Right kidney (tissue), 1 donor: ENCODE data around the gene SMOC1.
"Not testable (repeated sequence)": the region's sequence is repeated elsewhere in the genome, so short reads cannot be mapped to it uniquely, and the experiment has no call there.

Source experiments
- DNase-seq: peaks from one replicate; pipeline ENCODE4 v3.0.0-alpha.2; 2016

The SMOC1 gene

DNA sequence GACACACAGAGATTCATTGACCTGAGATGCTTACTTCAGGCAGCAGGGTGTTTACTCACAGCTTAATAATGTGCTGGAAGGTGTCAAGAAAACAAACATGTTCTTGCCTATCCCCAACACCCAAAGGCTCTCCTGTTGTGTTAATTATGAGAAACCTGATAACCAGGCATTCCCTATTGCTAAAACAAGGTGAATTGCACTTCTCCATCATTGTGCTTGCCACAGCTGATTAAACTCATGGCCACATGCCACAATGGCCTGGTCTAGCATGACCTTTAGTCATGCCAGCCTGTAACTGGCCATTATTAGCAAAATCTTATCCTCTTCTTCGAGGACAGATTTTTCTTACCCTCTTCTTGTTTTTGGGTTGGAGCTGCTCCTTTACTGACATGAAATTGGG, 21.4 kb downstream of the SMOC1 start:
- no peak for DNase-seq

DNA sequence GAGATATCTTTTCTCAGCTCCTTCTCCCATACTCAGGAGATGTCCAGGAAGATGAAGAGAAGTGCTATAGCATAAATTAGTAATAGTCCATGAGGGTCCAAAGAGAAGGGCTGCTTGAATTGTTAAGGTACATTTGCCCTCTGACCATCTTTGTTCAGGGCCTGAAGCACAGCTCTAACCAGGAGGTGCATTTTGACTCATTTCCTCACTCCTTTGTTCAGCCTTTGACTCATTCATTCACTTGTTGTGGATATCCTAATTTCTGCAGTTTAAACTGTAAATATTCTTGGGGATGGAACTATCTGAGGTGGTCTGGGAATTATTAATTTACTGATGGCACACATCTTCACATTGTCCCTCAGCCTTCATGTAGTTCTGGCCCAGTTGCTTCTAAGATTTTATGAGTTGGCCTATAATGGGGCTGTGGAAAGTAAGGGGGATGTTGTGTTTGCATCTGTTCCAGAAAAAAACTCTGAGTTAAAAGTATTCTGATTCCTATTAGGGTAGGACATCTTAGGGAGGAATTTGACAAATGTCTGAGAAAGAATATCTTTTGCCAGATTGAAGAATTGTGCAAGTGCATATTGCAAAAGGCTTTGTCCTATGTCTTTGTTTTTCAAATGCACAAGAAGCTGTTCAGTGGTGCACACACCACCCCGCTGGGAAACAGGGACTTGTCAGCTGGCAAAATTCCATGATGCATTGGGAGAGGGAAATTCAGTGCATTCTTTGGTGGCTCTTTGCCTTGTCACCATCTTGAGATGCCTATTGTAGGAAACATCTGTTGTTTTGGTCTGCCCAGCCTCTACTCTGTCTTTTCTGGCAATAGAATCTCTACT, 22.1 kb downstream of the SMOC1 start:
- no peak for DNase-seq

DNA sequence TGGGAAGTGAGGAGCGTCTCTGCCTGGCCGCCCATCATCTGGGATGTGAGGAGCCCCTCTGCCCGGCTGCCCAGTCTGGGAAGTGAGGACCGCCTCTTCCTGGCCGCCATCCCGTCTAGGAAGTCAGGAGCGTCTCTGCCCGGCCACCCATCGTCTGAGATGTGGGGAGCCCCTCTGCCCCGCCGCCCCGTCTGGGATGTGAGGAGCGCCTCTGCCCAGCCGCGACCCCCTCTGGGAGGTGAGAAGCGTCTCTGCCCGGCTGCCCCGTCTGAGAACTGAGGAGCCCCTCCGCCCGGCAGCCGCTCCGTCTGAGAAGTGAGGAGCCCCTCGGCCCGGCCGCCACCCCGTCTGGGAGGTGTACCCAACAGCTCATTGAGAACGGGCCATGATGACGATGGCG, 23.8 kb downstream of the SMOC1 start:
- not testable (repeated sequence) for DNase-seq

DNA sequence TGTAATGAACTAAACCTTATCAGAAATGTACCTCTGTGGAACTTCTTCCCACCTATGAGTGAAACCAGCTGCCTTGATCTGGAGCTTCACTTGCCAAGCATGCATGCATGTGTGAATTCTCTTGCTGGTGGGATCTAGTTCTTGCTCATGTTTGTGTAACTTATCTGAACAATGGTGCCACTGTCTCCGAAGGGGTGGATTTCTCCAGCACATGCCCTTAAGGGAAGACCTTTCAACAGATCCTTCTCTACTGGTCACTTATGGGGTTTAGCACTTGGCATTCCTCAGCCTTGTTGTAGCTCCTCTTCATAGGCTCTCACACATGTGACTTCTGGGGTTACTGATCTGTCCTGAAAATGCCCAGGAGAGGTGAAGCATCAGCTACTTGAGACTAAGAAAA, 25.0 kb downstream of the SMOC1 start:
- no peak for DNase-seq

DNA sequence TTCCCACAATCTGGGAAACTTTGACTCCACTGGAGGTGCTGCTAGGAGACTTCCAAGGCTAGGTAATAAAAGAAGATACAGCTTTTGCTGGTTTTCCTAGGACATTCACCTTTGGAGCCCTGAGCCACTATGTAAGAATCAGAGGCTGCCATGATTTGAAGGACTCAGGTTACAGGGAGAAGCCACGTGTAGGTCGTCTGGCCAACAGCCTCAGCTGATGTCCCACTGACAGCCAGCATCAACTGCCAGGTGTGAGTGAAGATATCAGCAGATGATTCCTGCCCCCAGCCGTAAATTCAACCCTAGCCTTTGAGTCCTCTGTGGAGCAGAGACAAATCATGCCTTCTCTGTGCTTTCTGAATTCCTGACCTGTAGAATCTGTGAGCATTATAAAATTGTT, 27.0 kb downstream of the SMOC1 start:
- DNase-seq: no peak

DNA sequence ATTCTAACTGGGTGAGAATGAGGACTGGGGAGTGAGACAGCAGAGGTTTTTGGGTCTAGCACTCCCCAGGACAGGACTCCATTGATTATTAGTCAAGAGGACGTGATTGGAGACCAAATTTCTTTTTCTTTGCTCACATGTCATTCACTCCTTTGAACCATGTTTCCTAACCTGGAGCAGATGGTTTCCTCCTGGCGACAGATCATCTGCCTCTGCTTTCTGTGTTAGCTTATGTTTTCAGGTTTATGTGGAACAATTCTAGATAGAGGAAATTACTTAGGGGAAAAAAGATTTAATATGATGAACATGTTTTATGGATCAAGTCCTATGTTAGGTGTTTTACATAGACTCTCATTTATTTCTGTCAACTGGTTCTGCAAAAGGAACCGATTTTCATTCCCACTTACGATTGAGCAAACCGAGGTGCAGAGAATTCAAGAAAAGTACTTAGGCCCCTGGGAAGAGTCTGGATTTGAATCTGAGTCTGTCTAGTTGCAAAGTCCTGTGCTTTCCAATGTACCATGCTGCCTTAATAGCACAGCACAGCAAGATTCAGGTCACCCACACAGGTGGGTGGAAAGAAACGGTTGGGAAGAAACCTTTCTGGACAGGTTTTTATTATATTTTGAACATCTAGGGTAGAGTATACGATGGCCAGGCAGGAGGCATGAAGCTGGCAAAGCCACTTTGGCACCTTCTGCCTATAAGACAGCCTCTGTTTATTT, 30.8 kb downstream of the SMOC1 start:
- DNase-seq: no peak

DNA sequence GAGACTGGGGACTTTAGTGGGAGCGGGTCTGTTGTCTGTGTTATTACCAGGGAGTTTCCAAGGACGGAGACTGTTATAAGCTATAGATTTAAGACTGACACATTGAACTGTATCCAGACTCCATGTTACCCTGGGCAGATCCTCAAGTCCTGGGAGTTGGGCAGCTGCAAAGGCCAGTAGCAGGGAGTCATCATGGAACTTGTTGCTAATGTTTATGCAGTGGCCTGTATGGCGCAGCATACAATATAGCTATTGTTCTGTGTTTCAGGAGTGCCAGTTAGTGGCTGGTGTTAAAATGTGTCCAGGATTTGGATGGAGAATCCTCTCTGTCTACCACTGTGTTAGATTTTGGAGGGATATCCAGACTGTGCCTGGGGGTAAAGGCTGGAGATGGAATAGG, 31.7 kb downstream of the SMOC1 start:
- no peak for DNase-seq

DNA sequence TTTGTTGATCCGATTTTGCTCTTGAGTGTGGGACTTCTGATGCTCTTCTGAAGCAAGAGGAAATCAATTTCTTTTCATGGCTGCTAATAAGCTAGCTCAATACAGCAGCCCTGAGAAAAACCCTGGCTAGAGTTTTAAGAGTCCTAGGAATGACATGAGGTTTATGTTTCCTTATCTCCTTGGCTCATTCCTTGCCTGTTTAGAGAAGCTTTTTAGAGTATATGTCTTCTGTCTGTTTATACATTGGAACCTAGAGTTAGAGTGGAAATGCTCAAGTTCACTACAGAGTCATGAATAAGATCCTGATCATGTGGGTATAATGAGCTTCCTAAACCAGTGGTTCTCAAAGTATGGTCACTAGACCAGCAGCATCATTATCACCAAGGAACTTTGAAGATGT, 34.5 kb downstream of the SMOC1 start:
- no peak for DNase-seq

DNA sequence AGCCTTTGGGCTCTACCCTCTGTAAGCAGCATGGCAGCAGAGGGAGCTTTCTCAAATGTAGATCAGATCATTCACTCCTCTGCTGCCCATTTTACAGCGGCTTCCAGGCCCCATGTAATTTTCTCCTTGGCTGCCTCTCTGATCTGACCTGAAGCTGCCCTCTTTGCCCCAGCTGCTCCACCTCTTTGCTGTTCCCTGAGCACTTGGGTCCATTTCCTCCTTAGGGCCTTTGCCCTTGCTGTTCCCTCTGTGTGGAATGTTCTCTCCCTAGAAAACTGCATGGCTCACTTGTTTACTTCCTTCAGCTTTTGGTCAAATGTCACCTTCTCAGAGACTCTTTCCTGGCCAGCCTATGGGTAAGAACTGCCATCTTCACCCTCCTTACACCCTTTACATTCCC, 37.2 kb downstream of the SMOC1 start:
- DNase-seq: no peak

DNA sequence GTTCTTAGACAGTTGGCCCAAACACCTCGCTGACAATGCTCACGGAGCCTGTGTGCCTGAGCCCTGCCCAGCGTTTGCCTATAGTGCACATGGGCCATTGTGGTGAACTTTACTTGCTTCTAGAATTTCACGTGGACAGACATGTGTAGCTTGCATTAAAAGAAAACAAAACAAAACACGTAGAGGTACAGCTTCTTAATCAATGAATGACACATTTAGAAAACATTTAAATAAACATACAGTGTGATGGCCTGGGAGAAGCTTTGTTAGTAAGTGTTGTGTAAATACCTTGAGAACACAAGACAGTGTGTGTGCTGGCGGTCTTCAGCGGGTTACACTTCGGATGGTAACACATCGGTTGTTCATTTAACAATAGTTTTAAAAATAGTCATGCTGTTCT, 38.1 kb downstream of the SMOC1 start:
- DNase-seq: no peak

DNA sequence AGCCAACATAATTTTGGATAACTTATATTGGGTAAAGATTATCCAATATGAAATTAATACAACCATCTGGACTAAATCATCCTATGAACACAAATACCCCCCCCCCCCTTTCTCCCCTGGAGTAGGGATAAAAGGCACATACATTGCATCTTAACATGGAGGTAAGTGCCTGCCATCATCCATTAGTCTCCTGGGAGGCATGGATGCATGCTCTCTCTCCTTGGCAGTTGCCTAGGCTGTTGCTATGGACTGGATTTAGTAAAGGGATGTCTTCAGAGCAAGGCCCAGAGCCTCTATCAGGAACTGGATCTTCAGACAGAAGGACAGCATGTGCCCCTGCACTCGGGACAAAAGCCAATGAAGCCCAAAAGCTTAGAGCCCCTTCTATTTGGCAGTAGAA, 40.6 kb downstream of the SMOC1 start:
- no peak for DNase-seq

DNA sequence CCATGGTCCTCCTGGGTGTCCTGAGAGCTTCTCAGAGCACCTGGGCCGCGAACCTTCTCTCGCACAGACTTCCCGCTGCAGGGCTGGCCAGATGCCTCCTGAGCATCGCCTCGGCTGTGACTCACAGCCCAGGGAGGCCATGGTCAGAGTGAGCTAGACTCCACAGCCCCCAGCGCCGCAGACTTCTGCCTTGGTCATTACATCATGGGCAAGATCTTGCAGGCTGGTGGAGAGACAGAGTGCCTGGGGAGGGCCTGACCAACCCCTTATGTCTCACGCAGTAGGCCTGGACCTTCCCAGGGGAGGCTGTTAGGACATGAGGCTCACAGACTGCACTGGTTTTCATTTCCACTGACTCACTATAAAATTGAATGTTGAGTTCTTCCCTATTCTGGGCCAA, 41.8 kb downstream of the SMOC1 start:
- DNase-seq: no peak

DNA sequence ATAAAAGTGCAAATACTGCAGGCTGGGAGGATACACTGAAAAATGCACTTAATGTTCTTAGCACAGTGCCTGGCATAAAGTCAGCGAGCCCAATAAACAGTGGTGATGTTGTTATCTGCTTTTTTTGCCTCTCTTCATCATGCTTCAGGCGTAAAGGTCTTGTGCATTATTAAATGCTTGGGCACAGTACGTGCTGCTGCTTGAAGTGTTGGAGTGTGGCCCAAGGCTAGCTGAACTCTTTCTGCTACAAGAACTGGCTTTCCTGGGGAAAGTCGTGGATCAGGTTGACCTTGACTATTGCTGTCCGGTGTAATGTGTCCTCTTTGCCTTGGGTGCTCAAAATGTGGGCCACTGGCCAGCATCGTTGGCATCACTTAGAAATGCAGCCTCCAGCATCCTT, 43.0 kb downstream of the SMOC1 start:
- no peak for DNase-seq

DNA sequence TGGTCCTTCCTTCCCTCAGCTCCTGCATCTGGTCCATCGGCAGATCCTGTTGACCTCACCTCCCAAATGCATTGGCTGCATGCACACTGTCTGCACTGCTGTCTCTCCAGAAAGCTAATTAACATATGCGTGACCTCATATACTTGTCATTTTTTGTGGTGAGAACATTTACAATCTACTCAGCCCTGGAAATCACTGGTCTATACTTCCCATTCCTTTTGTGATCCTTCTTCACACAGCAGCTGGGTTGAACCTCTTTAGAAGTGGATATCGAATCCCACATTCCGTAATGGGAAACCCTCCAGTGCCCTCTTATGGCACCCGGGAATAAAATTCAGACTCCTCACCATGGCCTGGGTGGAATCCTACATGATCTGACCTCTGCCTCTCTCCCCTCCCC, 45.0 kb downstream of the SMOC1 start:
- no peak for DNase-seq

DNA sequence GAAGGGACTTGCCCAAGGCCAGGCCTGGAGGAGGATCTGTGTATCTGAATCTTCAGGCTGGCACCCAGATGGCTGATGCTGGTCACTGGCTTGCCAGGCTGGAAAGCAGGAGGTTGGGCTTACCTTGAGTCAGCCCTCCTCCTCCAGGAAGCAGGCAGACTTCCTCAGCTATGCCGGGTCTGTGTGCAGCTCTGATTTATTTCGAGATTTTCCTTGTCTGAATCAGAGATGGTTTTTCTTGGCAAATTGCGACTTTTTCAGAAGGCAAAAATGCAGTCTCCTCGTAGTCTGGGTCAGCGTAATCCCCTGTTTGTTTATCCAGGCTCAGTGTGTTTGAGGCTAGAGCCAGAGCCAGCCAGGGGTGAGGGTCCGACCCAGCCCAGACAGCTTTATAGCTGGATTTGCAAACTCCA, 48.9 kb downstream of the SMOC1 start:
- no peak for DNase-seq

DNA sequence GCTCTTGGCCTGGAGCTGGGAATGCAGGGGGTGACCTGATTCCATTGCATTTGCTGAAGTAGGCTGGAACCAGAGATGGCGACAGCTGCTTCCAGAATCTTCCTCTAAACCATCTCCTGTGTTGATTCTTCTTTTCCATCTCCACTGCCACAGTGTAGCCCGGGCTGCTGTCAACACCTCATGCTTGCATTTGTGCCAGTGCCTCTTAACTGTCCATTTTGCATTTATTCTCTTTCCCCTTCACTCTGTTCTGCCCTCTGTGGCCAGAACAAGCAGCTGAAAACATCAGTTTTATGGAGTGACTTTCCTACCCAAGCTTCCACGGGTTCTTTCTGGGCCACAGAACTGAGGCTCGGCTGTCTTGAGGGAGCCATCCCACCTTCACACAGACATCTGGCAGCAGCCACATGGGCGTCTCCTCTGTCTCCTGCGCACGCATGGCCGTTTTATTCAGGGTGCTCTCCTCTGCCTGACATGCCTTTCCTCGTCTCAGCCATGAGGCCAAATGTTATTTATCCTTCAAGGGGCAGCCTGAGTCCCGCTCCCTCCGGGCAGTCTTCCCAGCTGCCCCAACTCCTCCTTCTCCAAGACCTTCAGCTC, 51.7 kb downstream of the SMOC1 start:
- no peak for DNase-seq

DNA sequence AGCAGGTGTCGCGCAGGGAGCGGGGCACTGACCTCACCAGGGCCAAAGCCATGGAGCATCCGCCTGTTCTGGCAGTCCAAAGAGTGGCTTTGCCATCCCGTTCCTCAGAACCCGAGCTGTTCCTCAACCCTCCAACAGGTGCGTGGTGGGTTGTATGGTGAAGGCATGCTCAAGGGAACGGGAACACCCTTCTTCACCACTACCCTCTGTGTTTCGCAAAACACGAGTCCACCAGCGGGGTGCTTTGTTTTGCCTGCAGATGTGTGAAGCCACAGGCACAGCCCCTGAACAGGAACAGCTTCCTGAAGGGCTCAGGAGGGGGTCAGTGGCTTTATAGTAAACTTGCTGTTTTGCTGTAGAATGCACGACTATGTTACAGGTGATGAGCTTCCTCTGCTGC, 52.7 kb downstream of the SMOC1 start:
- DNase-seq: no peak

DNA sequence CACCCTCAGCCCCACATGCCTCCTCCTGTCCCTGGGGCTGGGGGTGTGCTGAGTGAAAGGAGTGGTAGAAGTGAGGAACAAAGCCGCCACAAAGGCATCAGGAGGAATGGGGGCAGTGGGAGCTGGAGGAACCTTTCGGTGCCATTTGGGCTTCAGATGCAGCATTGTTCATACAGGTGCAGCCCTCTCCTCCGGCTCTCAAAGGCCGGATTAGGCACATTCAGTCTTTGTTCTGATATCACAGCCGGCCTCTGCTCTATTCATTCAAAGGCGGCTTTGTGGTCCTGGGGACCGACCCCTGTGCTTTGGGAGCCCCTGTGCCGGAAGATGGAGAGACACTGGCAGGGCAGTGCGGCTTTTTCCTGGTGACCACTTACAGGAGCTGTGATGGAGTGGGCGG, 53.2 kb downstream of the SMOC1 start:
- no peak for DNase-seq

DNA sequence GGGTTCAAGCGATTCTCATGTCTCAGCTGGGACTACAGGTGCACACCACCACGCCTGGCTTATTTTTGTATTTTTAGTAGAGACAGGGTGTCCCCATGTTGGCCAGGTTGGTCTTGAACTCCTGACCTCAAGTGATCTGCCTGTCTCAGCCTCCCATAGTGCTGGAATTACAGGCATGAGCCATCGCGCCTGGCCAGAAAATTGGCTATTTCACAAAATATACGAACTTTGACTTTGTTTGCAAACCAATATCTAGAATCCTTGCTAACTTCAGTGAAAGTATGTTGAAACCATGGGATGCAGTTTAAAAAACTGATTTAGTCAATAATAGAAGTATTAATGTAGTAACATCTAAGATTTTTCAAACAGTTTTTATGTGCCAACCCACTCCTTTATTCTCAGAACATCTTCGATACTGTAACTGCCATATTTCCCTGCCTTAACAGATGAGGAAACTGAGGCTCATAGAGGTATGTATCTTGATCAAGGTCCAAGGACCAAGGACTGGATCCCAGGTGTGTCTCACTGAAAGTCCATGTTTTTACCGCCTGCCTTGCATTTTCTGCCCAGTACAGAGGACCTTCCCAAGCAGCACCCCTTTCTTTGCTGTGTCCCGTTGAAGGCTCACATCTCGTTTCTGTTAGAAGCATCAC, 54.5 kb downstream of the SMOC1 start:
- no peak for DNase-seq

DNA sequence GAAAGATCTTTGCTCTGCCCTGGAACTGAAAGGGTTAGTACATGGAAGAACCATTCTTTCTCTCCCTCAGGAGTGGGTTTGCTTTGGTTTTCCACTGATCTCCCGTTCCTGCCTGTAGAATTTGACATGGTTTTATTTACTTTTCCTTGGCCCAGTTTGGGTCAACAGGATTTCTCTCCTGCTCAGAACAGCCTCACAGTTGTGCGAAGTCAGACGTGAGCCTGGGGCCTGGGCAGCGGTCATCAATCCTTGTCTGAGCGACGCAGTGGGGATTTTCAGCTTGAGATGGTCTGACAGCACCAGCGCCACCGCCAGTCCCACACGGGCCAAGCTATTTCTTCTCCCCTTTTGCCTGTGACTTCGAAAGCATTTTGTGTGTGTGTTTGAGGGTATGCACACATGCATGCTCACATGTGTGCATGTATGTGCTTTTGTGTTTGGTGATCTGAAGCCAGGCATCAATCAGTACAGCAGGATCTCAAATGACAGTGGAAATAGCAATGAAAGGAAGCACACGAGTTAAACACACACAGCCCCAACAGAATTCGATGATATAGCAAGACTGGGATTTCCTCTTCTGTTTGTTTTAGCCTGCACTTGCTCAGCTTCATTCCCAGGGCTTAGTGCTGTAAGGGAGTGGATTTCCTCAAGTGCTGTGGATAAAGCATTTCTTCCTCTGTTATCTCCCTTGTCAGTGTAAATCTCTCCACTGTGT, 58.3 kb downstream of the SMOC1 start:
- no peak for DNase-seq

DNA sequence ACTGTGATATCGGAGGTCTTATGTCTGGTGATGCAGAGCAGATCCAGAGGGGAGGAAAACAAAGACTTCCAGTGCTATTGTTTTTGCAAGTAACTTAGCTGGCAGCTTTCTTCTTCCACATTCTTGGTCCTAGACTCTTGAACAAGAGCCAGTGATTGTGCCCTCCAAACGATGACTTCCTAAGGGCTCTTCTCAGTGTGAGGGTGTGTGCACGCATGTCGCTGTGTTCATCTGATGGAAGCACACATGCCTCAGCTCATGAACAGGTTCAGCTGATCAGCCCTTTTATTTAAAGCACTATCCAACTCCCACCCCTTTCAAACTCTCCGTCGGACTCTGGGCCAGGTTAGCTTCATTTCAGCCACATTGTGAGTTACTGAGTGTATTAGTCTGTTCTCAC, 59.5 kb downstream of the SMOC1 start:
- no peak for DNase-seq
